GM12892 (cell line): ENCODE data around the gene ITSN1.

ENCODE experiments used
- POLR2A ChIP-seq: IDR thresholded peaks from 2 replicates; pipeline ENCODE4 v1.6.1; 2011; ENCODE audit warnings: low read depth, low read length, control low read depth
- POLR2AphosphoS5 ChIP-seq: IDR thresholded peaks from 2 replicates; pipeline ENCODE4 v1.6.1; 2011; ENCODE audit warnings: low read depth, low read length, control low read depth
- TAF1 ChIP-seq: IDR thresholded peaks from 2 replicates; pipeline ENCODE4 v1.6.1; 2011; ENCODE audit warnings: low read depth, mild to moderate bottlenecking, control low read depth, low read length, borderline replicate concordance

- no peak for TF ChIP-seq POLR2A
- TF ChIP-seq POLR2AphosphoS5, result no peak
- TF ChIP-seq TAF1, result no peak
Observed at GRCh38 chr21:33775100-33775828, 133.0 kb downstream of the ITSN1 start.
